ENCODE results near the gene COL25A1. TPM values are rescaled to one million over a fixed set of nuclear protein-coding genes. Genes with fewer than 3 reads are reported as not detected.

COL25A1 gene
- total and polyA plus RNA-seq, 4 donors = 0.61 to 4.4 (median 2.1) TPM

DNA sequence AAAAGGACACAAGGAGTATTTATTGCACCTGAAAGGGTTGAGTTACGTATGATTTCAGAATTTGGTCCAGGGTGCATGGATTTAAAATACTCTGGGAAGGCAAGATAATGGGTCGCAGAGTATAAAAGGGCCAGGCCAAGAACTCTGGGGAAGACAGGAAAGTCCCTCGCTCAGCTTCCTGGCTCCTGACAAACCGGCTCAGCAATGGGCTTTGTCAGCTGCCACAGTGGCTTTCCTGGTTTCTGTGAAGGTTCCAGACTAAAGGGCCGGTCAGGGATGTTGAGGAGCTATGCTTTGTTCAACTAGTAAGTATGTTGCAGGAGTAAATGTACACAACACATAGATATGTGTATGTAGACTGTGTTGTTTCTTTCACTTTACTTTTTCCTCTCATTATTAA, 385.2 kb downstream of the COL25A1 start:
- Histone ChIP-seq H3K9ac (ENCODE audit: low read depth in 1 of 2, low read length in 2 of 2) (no peak overlapping the region), H3K36me3 (ENCODE audit: control insufficient read depth in 4 of 4, insufficient read depth in 3 of 4, low read depth in 1 of 4, low read length in 3 of 4) (no peaks in the 10 kb centered on the region), H3K4me1 (ENCODE audit: control insufficient read depth in 4 of 4, insufficient read depth in 4 of 4, low read length in 3 of 4) (no peaks in the 10 kb centered on the region), H3K27me3 (ENCODE audit: control insufficient read depth in 4 of 4, insufficient read depth in 4 of 4, low read length in 3 of 4) (no peaks in the 10 kb centered on the region), H3K4me3 (ENCODE audit: low read depth in 1 of 3, low read length in 3 of 3) (no peak overlapping the region), H3K9me3 (ENCODE audit: control insufficient read depth in 4 of 4, low read length in 3 of 4) (no peaks in the 10 kb centered on the region), H3K27ac (ENCODE audit: low read depth in 1 of 2, low read length in 2 of 2) (no peak overlapping the region)
- TF ChIP-seq NR2F2 (IDR thresholded peaks at IDR 0.05) = no peak
- no peak for TF ChIP-seq FOXA2 (IDR thresholded peaks at IDR 0.05)
- no peak for TF ChIP-seq HNF4G (IDR thresholded peaks at IDR 0.05)
- no peak for TF ChIP-seq HNF4A (conservative IDR thresholded peaks at IDR 0.05)
- TF ChIP-seq EGR1 (IDR thresholded peaks at IDR 0.05; ENCODE audit: low read depth in 2 of 2) = no peak
- TF ChIP-seq RAD21 (IDR thresholded peaks at IDR 0.05) = no peak
- no peak for TF ChIP-seq TAF1 (conservative IDR thresholded peaks at IDR 0.05)
- no peak for TF ChIP-seq MAX (IDR thresholded peaks at IDR 0.05)
- TF ChIP-seq GABPA (IDR thresholded peaks at IDR 0.05 in 1 of 2, conservative IDR thresholded peaks at IDR 0.05 in 1 of 2) = no peak
- no peak for TF ChIP-seq ZBTB33 (IDR thresholded peaks at IDR 0.05)
- no peak for TF ChIP-seq SP1 (IDR thresholded peaks at IDR 0.05)
- no peak for TF ChIP-seq JUND (IDR thresholded peaks at IDR 0.05)
- DNase-seq (ENCODE audit: low spot score) = no peak
- 60% methylated on average over 5 of the region's 5 CpGs for WGBS

DNA sequence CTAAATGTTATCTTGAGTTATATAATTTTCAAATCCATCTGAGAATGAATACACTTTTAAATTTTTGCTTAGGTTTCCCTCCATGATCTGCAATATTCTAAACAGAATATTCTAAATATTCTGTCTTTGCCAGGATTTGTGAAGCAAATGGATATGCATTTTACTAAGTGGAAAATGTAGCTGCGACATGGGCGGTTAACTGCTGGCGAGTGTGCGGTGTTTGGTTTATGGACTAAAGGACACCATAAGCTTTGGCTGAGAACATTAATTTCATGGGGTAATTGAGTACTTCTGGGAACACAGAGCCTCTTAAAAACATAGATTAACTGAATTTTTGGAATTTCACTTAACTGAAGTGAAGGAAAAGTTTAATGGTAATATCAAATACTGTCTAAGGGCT, 385.8 kb downstream of the COL25A1 start:
- 97% methylated on average over 4 of the region's 4 CpGs for WGBS
- DNase-seq (ENCODE audit: low spot score) = no peak
- Histone ChIP-seq H3K9me3 (ENCODE audit: control insufficient read depth in 4 of 4, low read length in 3 of 4) (no peaks in the 10 kb centered on the region), H3K4me1 (ENCODE audit: control insufficient read depth in 4 of 4, insufficient read depth in 4 of 4, low read length in 3 of 4) (no peaks in the 10 kb centered on the region), H3K9ac (ENCODE audit: low read depth in 1 of 2, low read length in 2 of 2) (no peak overlapping the region), H3K4me3 (ENCODE audit: low read depth in 1 of 3, low read length in 3 of 3) (no peak overlapping the region), H3K27ac (ENCODE audit: low read depth in 1 of 2, low read length in 2 of 2) (no peak overlapping the region), H3K36me3 (ENCODE audit: control insufficient read depth in 4 of 4, insufficient read depth in 3 of 4, low read depth in 1 of 4, low read length in 3 of 4) (no peaks in the 10 kb centered on the region), H3K27me3 (ENCODE audit: control insufficient read depth in 4 of 4, insufficient read depth in 4 of 4, low read length in 3 of 4) (no peaks in the 10 kb centered on the region)
- no peak for TF ChIP-seq EGR1 (IDR thresholded peaks at IDR 0.05; ENCODE audit: low read depth in 2 of 2)
- TF ChIP-seq ATF3 (IDR thresholded peaks at IDR 0.05) = no peak
- TF ChIP-seq SP1 (IDR thresholded peaks at IDR 0.05) = no peak
- no peak for TF ChIP-seq HNF4A (conservative IDR thresholded peaks at IDR 0.05)
- TF ChIP-seq MAX (IDR thresholded peaks at IDR 0.05) = no peak
- TF ChIP-seq REST (IDR thresholded peaks at IDR 0.05) = no peak
- no peak for TF ChIP-seq FOXA1 (IDR thresholded peaks at IDR 0.05)
- TF ChIP-seq TAF1 (conservative IDR thresholded peaks at IDR 0.05) = no peak
- TF ChIP-seq RAD21 (IDR thresholded peaks at IDR 0.05) = no peak
- no peak for TF ChIP-seq YY1 (IDR thresholded peaks at IDR 0.05)
- no peak for TF ChIP-seq RXRA (IDR thresholded peaks at IDR 0.05)
- no peak for TF ChIP-seq GABPA (IDR thresholded peaks at IDR 0.05 in 1 of 2, conservative IDR thresholded peaks at IDR 0.05 in 1 of 2)
- no peak for TF ChIP-seq CTCF (IDR thresholded peaks at IDR 0.05; ENCODE audit: low read depth, low read length, missing input control)
- no peak for TF ChIP-seq NR2F2 (IDR thresholded peaks at IDR 0.05)
- no peak for TF ChIP-seq HNF4G (IDR thresholded peaks at IDR 0.05)
- TF ChIP-seq FOXA2 (IDR thresholded peaks at IDR 0.05) = no peak
- TF ChIP-seq JUND (IDR thresholded peaks at IDR 0.05) = no peak
- TF ChIP-seq ZBTB33 (IDR thresholded peaks at IDR 0.05) = no peak
